ENCODE data around the gene LGALS3.

DNA sequence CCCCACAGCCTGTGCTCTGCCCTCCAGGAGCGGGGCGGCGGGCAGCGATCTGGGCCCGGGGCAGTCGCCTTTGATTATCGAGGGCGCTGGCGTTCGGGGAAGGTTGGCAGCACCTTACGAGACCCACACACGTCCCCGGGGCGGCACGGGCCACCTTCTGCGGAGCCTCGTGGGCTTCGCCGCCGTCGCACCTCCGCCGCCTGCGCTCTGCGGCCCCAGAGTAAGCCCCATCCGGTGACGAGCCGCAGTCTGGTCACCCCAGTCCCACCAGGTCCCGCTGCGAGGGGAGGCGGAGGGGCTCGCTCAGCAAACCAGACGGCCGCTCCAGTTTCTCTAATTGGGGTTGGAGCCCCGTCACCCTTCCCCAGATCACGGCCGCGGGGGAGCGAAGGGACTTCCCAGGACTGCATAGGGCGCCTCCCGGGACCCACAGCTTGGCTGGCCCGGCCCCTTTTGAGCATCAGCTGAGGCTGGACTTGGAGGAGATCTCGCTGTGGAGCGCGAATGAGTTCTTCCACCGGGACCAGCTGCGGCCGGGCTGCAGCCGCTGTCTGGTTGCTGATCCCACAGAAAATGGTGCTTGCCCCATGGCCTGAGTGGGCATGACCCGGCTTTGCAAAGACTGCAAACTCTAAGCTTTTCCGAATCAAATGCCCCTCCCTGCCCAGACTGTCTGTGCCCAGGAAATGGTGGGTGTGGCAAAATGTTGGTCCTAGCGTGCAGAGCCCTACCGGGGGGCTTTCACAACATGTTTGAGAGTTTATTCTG is 560 bp downstream of the LGALS3 start:
- TF ChIP-seq, protein P1, sequence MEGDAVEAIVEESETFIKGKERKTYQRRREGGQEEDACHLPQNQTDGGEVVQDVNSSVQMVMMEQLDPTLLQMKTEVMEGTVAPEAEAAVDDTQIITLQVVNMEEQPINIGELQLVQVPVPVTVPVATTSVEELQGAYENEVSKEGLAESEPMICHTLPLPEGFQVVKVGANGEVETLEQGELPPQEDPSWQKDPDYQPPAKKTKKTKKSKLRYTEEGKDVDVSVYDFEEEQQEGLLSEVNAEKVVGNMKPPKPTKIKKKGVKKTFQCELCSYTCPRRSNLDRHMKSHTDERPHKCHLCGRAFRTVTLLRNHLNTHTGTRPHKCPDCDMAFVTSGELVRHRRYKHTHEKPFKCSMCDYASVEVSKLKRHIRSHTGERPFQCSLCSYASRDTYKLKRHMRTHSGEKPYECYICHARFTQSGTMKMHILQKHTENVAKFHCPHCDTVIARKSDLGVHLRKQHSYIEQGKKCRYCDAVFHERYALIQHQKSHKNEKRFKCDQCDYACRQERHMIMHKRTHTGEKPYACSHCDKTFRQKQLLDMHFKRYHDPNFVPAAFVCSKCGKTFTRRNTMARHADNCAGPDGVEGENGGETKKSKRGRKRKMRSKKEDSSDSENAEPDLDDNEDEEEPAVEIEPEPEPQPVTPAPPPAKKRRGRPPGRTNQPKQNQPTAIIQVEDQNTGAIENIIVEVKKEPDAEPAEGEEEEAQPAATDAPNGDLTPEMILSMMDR (conservative IDR thresholded peaks at IDR 0.05; ENCODE audit: low read depth, low read length): no peak
- TF ChIP-seq EZH2 (IDR thresholded peaks at IDR 0.05; ENCODE audit: low read length, unreplicated experiment) (no peak), EZH2phosphoT487 (IDR thresholded peaks at IDR 0.05; ENCODE audit: borderline replicate concordance, low read length) (no peak)

Data from PC-3 (cell line).